ENCODE data around the gene GSE1. TPM values are rescaled to one million over a fixed set of nuclear protein-coding genes. Genes with fewer than 3 reads are reported as not detected.

GSE1 gene
- total RNA-seq, 1 experiment from 2014 or later = 15.2 TPM

DNA sequence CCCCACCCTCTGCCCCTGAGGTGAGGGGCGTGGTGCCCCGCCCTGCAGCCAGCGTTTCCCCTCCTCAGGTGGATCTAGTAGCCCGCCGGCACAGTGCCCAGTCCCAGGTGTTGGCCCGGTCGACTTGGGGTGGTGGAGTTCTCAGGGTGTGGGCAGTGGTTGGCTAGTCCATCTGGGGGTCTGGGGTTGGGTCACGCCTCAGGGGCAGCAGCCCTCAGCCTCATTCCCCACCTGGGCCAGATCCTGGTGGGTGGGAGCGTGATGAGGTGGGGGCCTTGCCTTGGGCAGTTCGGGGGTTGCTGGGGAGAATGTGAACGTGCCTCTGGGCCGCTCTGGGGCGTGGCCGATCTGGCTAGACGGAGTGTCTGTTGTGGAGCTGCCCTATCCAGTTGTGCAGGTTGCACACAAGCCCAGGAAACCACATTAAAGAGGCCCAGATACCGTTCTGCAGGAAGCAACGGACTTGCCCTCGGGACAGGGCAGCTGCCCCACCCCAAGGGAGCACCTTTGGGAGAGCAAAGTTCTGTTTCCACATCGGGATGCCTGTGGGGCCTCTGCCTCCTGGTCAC is 32.0 kb downstream of the GSE1 start:
- no peak for DNase-seq (ENCODE audit: low read depth)

DNA sequence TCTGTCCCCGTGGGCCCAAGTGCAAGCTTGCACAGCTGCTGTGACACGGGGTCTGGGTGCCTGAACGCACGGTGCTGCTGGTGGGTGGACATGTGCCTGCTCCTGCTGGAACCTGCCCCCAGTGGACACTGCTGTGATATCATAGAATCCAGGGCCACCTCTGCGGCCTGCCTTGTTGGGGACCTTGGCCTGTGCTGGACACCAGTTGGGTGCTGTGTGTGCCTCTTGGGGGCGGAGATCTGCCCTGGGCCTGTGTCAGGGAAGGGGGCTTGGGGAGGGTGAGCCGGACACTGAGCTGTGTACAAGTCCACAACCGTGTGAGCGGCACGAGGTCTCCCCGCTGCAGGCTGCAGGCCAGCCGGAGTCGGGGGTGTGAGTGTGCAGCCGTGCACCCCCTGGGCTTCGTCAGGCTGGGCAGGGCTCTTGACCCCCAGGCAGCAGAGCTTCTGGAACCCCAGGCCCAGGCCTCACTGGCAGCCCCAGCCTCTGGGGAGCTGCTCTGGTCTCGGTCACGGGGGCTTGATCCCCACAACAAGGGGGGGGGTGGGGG is 33.3 kb downstream of the GSE1 start:
- DNase-seq (ENCODE audit: low read depth) = no peak

DNA sequence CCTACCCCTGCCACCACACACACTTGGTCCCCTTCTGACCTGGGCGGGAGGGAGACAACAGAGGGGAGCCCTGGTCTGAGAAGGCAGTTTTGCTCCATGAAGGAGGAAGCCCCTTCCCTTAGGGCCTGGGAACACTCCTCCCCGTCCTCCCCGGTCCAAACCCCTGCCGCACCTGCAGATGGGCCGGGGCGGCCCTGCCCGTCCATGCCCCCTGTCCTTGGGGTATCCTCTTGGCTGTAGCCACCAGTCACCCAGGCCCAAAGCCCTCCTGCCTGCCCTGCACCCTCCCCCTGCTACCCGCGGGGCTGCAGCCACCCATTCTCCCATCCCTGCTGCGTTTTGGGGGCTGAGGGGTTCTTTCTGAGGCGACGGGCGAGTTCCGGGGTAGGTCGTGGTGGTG is 33.9 kb downstream of the GSE1 start:
- no peak for DNase-seq (ENCODE audit: low read depth)

DNA sequence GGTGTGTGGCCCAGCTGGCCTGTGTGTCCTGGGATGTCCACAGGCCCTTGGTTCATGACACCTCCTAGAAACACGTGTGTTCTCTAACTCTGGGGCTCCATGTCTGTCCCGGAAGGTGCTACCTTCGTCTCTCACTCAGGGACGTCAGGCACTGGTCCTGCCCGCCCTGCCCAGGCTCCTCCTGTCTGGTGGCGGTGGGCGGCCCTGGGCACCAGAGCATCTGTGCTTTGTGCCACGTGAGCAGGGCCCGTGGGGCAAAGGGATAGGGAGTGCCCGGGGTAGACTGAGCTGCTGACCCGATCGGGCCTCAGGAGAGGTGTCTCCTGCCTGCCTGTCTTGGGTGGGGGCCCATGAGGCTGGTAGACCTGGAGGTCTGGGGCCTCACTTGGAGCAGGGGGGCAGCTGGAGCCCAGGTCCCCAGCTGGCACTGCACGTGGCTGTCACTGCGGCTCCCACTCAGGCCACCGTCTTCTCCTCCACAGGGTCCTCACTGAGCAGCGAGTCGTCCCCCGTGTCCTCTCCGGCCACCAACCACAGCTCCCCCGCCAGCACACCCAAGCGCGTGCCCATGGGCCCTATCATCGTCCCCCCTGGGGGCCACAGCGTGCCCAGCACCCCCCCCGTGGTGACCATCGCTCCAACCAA is 35.1 kb downstream of the GSE1 start:
- no peak for DNase-seq (ENCODE audit: low read depth)

DNA sequence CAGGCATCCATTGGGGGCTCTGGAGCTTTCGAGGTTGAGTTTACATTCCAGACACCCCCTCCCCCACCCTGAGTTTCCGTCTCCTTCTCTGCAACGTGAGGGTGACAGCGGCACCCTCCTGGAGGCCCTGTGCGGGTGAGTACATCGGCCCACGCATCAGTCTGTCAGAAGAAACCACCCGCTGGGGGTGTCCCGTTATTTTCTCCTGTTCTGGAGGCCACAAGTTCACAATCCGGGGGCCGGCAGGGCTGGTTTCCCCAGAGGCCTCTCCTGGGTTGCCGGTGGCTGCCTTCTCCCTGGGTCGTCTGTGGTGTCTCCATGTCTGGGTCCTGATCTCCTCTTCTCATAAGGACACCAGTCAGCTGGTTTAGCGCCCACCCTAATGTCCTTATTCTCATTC is 35.7 kb downstream of the GSE1 start:
- no peak for DNase-seq (ENCODE audit: low read depth)

DNA sequence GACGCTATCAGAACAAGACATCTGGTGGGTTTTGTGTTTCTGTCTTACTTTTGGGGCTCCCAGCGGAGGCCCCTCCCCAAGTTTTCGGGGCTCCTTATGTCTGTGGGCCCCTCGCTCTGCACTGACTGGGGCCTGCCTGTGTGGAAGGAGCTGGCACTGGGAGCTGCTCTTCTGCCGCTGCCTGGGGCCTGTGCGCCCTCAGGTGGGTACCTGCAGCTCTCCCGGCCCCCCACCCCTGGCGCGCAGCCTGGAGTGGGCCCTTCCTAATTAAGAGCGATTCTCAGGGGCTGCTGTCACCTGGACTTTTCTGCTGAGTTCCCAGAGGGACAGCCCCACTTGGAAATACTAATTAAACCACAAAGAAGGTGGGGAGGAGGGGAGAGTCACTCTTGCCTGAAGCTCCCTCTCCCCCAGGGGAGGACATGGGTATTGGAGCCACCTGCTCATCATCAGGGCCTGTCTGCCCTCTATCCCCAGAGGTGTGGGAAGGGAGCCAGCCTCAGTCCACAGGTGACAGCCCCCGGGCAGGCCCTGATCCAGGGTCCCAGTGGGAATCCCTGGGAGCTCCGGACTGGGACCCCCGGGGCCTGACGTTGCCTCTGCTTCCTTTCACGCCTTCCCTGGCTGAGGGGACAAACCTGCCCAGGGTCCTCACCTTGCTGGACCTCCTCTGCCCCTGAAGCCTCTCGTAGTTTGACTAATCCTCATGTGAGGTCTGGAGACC is 36.5 kb downstream of the GSE1 start:
- no peak for DNase-seq (ENCODE audit: low read depth)

DNA sequence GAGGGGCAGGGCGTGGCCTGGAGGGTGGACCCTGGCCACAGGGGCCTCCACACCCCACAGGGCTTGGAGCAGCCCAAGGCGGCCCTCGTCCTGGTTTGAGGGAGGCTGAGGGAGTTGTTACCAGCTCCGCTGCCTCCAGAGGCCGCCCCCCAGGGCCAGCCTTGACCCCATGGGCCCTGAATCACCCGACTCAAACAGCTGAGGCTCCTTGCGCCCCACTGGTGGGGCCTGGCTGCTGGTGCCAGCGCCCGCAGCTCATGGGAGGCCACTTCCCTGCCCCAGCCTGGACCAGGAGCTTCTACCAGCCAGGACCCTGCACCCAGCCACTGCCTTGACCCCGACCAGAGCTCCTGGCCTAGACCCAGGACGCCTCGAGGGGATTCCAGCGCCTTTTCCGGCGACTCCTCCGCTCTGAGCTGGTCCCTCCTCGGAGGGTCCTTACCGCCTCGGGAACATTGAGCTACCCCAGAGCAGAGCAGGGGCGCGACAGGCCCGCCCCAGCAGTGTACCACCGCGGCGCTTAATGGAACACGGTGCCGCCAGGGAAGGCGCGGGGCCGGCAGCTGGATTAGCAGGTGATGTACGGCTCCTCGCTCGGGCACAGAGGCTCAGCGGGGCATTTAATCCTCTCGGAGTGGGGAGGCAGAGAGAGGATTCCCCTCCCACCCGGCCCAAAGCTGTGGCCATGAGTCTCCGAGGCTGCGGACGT is 37.2 kb downstream of the GSE1 start:
- no peak for DNase-seq (ENCODE audit: low read depth)

DNA sequence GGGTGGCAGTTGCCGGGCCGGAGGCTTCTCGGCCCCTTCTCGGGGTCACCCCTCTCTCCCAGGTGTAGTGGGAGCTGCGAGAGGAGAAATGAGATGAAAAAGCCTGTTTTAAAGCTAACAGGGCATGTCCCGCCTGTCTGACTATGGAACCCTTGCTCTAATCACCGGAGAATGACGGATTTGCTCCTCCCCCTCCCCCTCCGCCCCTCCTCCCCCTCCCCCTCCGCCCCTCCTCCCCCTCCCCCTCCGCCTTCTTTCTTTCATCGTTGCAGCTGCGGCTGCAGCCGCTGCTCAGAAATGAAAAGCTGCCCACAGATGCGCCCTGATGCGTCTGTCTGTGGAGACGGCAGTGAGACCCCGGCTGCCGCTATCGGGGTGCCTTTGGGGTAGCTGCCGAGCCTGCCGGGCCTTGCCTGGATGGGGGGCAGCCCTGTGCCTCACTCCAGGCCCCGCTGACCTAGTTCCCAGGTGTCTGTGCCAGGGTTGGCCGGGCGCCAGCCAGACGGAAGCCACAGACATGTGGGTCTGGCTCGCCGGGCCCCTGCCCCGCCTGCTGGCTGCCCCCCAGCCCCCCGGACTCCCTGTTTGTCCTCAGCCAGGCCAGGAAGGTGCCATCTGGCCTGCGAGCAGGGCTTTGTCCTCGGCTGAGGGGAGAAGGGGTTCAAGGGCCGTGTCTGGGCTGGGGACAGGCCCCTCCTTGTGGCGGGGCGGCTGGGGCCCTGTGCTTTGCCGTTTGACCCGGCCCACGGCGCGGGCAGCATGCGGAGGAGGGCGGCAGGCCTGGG is 37.9 kb downstream of the GSE1 start:
- DNase-seq (ENCODE audit: low read depth) = no peak

DNA sequence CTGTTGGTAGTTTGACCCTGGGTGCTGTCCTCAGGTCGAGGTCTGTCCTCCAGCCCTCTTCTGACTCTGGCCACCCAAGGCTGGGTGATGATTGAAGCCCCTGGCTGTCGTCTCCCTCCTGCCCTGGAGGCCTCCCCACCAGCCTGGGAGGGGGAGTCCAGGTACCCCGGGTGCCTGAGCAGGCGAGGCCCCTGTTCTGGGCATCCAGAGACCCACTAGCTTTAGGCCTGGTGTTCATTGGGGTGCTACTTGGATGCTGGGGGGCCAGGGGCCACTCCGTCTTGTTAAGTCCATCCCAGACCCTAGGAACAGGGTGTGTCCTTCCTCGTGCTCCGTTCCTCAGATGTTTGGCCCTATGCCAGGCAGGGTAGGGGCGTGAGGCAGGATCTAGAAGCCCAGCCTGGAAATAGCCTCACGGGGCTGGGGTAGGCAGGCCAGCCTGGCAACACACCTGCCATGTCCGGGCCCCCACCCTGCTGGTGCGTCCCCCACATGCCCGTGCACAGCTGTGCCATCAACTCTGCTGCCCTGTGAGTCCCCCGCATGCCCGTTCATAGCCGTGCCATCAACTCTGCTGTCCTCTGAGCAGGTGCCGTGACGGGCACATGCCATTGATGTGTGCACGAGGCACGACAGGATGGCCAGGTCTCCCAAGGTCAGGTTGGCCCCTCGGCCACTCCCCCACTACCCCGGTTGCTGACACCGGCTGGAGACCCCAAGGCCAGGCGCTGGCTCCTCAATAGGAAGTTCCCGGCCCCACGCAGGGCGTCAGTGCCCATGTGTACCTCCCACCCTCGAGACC is 38.7 kb downstream of the GSE1 start:
- peak; percentile 18 for DNase-seq (ENCODE audit: low read depth)

DNA sequence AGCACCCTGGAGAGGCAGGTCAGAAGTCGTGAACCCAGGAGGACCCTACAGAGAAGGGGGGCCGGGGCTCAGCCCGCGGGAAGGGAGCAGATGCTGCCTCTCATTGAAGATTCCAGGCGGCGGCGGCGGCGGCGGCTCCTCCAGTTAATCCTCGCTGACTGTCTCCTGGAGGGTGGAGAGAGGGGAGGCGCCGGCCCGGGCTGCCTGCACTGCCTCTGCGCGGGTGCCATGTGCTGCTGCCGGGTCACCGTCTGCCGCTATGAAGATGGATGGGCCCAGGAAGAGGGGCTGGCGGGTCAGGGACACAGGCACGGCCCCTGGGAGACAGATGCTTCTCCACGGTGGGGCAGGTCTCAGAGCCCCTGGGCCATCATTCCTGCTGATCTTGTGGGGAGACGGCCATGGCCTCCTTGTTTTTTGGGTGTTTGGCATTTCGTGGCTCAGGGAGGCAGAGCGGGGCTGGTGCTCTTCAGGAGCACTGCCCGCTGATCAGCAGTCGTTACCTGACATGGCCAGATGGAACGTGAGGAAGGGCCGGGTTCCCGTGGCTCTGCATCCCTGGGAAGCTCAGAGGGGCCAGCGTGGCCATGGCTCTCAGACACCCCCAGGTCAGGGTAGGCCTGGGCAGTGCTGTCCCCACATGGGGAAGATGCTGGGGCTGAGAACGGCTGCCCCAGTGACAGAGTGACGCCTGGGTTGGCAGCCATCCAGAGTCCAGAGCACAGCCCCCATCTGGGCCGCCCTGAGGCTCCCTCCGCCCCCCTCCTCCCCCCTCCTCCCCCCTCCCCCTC is 39.5 kb downstream of the GSE1 start:
- peak; percentile 19 for DNase-seq (ENCODE audit: low read depth)

DNA sequence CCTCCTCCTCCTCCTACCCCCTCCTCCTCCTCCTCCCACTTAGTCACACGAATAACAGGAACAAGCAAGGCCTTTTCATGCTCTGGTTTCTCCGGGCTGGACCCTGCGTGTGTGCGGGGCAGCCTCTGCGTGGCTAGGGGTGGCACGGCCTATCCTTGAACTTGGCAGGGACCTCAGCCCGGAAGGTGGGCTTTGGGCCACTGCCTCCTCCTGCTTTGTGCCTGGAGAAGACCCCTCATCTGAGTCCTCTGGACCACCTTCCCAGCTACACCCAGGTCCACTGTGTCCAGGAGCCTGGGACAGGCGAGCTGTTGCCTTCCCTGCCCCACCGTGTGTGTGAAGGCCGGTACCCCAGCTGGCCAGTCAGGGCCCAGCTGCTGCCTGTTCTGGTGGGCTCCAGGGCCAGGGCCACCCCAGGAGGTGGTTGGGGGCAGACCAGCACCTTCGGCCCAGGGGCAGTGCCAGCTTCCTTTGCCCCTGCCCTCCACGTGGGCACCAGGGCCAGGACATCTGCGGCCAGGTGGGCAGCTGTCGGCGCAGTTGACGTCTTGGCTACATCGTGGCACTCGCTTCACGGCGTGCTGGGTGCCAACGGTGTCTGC is 40.3 kb downstream of the GSE1 start:
- no peak for DNase-seq (ENCODE audit: low read depth)

DNA sequence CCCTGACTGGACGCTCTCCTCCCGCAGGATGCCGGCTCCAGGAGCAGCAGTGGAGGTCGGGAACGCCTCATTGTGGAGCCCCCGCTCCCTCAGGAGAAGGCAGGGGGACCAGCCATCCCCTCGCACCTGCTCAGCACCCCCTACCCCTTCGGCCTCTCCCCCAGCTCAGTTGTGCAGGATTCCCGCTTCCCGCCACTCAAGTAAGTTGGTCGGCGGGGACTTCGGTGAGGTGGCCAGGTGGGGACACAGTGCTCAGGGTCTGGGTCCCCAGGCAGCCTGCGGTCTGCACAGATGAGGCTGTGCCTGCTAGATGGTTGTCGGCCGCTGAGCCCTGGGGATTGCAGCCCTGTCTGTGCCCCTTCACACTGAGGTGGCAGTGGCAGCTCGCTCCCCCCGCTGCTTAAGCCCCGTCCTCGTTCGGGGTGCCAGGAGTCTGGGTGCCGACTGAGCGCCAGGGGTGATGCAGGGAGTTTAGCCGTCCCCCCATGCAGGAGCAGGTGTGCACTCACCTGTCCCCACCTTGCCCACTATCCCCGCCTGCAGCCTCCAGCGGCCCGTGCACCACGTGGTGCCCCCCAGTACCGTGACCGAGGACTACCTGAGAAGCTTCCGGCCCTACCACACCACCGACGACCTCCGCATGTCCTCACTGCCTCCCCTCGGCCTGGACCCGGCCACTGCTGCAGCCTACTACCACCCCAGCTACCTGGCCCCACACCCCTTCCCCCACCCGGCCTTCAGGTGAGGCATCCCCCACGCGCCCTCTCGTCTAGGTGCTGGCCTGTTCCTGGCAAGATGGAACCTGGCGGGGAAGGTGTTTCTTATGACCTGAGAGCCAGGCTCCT is 41.4 kb downstream of the GSE1 start:
- no peak for DNase-seq (ENCODE audit: low read depth)

DNA sequence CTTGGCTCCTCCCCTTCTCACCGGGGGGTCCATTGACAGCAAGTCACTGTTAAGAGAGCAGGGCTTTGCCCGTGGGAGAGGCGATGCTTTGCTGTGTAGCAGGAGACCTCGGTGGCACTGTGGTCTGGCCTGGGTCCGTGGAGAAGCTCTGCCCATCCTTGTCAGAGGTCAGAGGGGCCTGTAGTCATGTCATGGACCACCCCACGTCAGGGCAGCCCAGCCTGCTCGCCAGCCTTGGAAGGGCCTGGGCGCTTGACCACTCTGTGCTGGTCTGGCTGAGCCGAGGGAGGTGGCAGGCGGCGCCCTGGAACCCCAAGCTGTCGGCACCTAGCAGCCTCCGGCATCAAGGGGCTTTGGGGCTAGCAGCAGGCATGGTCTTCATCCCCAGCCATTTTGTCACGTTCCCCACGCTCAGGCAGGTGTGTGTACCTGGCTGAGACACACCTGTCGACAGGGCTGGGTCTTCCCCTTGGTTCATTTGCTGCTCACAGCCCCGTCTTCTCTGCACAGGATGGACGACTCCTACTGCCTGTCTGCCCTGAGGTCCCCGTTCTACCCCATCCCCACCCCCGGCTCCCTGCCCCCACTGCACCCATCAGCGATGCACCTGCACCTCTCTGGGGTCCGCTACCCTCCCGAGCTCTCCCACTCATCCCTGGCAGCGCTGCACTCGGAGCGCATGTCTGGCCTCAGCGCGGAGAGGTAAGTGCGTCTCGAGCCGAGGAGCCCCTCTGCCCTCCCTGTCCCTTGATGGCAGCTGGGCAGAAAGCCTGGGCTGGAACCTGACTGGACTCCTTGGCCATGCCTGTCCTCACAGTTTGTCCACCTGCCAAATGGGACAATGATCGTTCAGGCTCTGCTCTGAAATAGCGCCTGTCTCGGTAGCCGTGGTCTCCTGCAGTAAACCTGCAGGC is 42.4 kb downstream of the GSE1 start:
- no peak for DNase-seq (ENCODE audit: low read depth)

DNA sequence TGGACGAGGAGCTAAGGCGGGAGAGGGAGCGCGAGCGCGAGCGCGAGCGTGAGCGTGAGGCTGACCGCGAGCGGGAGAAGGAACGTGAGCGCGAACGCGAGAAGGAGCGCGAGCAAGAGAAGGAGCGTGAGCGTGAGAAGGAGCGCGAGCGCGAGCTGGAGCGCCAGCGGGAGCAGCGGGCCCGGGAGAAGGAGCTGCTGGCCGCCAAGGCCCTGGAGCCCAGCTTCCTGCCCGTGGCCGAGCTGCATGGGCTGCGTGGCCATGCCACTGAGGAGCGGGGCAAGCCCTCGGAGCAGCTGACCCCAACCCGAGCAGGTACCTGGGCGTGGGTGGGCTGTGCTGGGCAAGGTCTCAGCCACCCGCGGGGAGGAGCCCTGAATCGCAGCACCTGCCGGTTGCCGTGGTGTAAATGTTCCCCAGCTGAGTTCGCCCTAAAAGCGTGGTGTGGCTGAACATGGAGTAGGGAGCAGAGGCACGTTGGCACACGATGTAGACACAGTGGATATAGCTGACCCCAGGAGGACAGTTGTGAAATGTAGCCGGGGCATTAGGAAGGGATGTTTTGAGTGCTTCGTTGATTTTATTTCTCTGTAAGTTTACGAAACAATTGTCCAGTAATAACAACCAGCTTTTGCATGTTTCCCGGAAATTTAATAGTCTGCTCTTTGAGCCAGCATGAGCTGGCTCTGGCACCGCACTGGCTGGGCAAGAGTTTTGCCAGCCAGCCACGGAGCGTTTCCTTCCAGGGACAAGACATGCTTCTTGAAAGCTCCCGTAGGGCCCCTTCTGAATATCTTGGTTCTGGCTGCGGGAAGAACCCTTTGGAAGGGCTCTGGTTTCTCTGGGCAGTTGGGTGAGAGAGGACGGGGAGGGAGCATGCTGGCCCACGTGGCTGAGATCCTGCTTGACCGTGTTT is 43.5 kb downstream of the GSE1 start:
- DNase-seq (ENCODE audit: low read depth) = no peak

DNA sequence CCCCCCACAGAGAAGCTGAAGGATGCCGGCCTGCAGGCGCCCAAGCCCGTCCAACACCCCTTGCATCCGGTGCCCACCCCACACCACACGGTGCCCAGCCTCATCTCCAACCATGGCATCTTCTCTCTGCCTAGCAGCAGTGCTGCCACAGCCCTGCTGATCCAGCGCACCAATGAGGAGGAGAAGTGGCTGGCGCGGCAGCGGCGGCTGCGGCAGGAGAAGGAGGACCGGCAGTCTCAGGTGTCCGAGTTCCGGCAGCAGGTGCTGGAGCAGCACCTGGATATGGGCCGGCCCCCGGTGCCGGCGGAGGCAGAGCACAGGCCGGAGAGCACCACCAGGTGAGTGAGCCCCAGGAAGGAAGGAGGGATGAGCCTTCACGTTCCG is 44.1 kb downstream of the GSE1 start:
- no peak for DNase-seq (ENCODE audit: low read depth)

DNA sequence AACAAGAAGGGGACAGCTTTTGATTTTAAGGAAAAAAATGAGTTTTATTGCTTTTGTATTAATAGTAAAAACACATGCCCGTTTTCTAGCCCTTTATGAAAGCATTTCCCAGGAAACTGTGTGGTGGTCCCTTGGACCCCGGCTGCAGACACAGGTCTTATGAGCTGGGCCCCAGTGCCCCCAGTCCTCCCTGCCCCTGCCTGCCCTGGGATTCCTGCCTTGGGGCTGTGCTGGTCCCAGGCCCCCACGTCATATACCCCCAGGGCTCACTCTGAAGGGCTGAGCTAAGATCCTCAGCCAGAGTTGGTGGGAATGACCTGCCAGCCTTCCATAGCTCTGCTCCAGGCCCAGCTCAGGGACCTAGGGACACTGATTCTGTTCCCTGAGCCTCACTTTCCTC is 44.9 kb downstream of the GSE1 start:
- no peak for DNase-seq (ENCODE audit: low read depth)

Data from M059J (cell line).